AG08396 (cell line): Measurements from ENCODE around the gene TNFAIP1.
"Not testable (repeated sequence)": the region's sequence is repeated elsewhere in the genome, so short reads cannot be mapped to it uniquely, and the experiment has no call there.

Experiments used
- DNase-seq: peaks from one replicate; pipeline ENCODE4 v3.0.0; 2012; ENCODE audit warnings: low spot score, mixed read lengths

The TNFAIP1 gene

DNA sequence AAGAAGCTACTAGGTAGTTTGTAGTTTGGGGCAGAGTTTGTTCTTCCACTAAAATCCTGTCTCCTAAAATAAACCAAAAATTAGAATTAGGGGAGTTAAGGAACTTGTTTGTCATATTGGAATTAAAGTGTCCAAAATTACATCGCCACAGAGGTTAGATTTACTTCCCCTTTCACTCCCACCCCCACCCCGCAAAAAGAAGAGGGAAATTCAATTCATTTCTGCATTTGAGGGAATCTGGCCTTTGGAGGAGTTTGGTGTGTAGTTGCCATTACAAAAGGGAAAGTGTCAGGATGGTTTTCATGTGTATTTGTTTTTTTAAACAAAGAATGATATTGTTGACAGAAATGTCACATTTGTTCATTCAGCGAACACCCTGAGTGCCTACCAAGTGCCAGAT lies 10.8 kb upstream of the TNFAIP1 start:
- no peak for DNase-seq

DNA sequence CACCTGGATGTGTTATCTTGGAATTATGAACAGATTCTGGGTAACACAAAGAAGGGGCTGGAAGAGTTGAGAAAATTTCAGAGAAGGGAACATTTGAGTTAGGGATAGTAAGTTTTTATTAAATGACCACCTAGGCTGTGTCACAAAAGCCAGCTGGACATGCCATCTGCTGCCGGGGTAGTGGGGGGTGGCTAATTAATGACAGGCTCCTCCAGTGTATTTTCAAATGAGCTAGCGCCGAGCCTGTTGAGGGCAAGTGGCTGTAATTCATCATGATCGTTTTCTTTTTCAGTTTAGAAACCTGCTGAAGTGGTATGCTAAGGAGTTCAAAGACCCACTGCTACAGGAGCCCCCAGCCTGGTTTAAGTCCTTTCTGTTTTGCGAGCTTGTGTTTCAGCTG lies 10.3 kb upstream of the TNFAIP1 start:
- DNase-seq = no peak

DNA sequence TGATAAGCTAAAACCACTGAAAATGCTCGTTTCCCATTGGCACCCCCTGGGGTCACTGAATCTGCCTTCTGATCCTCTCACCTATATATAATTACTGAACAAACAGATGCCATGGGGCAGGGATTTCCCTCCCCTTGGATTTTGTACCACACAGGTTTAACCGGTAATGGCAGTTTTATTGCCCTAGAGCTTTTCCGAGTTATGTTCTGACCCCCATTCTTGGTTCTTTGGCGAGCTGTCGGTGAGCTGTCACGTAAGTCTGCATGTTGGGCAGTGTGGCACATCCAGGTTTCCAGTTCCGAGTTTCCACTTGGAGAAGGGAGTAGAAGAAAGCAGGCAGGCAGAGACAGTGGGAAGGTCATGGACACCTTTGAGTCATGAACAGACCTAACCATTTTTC lies 9.4 kb upstream of the TNFAIP1 start:
- no peak for DNase-seq

DNA sequence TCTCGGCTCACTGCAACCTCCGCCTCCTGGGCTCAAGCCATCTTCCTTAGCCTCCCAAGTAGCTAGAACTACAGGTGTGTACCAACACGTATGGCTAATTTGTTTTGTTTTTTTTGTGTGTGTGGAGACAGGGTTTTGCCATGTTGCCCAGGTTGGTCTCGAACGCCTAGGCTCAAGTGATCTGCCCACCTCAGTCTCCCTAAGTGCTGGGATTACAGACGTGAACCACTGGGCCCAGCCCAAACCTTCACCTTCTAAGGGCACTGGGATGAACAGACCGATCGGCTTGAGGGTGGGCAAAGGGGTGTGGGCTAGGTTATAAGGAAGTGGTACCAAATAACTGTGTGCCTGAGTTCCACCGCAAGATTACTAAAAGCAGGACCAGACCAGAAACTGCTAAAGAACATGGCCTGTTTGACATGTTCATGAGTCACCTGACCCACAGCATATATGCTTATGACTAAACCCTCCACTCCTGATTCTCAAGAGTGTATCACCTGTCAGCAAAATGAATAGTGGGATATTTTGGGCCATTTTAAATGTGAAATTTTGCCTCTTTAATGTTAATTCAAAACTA lies 8.4 kb upstream of the TNFAIP1 start:
- no peak for DNase-seq

DNA sequence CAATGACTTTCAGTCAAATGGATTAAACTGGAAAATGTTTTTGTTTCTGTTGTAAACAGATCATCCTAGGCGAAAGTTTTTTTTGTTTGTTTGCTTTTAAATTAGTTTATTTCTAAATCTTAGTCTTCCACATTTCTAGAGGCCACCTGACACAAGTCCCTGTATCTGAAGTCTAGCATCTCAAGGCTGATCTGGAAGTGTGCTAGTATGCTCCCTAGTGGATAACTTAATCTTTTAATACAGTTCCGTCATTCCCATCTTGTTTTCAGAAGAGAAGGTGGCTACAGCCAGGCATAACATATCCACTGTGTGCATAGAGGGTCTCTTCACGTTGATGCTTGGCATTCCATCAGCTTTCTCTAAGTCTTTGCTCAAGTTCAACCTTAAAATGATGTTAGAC lies 7.9 kb upstream of the TNFAIP1 start:
- no peak for DNase-seq

DNA sequence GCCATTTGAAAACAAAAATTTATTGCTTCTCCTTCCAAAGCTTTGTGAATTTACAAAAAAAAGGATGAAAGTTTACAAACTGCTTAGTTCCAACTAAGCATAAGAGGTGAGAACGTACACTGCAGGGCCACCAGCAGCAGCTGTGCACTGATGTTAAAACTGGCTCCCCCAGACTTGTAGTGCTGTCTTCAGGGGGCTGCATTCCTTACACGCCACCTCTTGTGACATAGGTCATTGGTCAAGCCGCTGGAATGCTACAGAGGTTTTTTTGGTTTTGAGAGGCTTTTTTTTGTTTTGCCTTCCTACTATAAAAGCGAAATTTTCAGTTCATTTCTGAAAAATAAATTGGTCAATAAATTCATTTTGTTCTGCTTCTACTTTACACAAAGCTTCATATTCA lies 7.2 kb upstream of the TNFAIP1 start:
- peak; percentile 35 for DNase-seq

DNA sequence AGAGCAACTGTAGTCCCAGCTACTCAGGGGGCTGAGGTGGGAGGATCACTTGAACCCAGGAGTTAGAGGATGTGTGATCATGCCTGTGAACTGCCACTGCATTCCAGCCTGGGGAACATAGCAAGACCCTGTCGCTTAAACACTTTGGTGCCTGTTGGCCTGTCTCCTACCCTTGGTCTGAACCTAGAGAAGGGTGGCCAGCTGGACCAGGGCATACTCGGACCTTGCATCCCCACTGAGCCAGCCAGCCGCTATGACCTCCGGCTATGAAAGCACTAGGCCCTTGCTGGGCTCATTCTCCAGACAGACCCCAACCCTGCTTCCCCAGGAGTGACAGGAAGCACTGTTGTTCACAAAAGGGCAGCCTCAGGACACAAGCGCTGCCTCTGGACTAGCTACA lies 4.9 kb upstream of the TNFAIP1 start:
- DNase-seq = no peak

DNA sequence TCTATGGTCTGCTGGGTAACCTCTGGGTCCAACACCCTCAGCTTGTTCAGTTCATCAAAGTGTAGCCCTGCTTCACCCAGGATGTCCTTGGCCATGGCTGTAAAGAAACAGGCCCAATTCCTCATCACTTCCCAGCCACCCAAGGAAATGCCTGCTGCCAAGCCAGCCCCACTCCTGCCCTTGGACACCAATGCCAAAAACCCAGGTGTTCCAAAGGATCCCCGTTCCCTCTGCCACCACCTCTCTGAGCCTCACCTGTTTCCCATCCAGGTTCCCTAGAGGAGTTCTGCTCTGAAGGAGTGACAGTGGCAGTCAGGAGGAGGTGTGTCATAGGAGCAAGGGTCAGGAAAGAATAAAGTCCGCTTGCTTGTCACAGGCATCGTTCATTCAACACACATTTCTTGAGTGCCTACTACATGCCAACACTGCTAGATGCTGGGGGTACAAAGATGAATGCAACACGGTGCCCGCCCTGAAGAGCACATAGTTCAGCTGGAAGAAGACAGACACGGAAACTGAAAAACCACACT lies 3.6 kb upstream of the TNFAIP1 start:
- DNase-seq = no peak

DNA sequence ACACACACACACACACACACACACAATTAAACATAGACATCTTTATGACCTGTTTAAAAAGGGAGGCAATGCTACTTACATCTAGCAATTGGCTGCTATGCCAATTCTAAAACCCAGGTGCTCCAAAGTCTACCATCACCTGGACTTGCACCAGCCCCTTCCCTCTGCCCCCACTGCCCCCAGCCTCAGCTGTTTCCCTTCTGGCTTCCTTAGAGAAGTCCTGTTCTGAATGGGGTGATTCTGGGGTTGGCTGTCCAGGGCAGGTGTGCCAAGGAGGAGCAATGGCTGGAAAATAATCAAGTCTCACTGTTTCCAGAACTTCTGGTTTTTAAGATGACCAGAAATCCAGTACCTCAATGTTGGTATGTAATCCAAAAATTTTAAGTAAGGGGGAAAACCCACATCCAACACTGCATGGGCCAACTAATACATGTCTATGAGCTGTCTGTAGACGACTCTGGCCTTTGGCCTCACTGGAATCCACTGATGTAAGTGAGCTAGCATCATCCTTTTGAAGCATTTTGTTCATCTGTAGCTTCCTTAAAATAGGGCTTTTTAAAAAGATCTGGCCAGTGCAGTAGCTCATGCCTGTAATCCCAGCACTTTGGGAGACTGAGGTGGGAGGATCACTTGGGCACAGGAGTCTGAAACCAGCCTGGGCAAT lies 2.3 kb upstream of the TNFAIP1 start:
- DNase-seq = no peak

DNA sequence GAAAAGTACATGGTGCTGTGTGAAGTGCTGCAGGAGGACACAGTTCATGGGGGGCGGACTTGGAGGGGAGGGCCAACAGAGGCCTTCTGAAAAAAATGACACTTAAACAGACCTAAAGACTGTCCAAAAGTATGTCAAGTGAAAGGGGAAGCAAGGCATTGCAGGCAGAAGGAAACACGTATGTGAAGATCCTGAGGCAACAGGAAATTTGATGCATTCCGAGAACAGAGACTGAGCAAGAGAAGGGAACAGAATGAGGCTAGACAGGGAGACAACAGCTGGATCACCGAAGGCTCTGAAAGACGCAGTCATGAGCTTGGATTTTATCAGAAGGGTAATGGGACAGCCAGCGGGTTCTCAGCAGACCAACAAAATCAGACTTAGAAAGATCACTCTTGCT lies 1.4 kb upstream of the TNFAIP1 start:
- DNase-seq = no peak

DNA sequence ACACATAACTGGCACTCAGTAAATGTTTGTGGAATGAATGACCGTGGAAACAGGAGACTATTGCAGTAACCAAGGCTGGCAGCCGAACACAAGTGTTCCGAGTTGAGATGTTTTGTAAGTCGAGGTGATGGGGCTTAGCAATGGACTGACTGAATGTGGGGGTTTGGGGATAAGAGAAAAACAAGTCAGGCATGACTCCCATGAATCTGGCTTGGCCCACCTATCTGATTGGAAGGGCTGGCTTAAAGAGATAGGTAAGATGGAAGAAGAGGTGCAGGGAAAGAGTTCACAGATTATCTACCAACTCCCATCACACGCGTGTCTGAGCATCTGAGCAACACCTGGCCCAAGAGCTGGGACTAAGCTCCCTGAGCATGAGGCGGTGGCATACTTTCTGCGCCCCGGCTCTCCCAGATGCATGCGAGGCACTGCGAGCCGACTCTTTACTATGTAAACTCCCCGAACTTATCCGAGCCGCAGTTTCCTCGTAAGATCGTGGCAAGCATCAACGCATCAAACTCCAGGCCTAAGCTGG lies 828 bp upstream of the TNFAIP1 start:
- no peak for DNase-seq

DNA sequence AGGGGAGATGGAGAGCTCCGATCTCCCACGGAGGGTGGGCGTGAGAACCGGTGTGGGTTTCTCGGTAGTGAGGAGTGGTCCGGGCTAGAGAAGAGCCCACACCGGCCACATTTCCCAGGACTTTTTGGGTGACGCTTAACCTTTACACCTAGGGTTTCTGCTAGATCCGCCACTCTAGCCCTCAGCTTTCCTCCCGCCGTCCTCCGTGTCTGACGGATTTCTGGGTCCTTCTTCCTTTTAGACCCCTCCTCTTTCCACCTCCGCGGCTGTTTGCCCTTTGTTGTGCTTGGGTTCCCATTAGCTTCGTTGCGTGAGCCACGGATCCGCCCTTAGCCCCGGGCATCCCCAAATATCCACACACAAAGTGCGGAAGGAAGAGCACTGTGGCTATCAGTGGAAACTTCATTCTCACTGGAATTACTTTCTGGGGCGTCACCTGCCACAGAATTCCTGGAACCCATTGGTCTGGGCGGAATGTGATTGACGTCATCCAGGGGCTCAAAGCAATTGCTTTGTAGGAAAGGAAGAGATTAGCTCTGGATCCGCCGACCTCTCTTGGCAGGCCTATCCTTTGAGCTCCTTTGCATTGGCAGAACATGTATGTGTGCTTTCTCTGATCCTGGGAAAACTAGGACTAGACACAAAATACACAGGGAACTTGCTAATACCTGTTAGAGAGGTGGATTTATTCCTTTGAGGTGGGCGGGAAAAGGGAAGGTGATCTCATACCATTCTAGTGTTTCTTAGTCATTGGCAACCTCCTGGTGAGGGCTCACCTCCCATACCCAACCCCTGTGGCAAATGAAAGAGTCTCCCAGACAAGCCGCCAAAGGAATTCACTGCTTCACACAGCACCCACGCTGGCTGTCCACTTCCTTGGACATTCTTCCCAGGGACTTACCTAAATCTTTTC lies 654 bp downstream of the TNFAIP1 start:
- peak; percentile 75 for DNase-seq

DNA sequence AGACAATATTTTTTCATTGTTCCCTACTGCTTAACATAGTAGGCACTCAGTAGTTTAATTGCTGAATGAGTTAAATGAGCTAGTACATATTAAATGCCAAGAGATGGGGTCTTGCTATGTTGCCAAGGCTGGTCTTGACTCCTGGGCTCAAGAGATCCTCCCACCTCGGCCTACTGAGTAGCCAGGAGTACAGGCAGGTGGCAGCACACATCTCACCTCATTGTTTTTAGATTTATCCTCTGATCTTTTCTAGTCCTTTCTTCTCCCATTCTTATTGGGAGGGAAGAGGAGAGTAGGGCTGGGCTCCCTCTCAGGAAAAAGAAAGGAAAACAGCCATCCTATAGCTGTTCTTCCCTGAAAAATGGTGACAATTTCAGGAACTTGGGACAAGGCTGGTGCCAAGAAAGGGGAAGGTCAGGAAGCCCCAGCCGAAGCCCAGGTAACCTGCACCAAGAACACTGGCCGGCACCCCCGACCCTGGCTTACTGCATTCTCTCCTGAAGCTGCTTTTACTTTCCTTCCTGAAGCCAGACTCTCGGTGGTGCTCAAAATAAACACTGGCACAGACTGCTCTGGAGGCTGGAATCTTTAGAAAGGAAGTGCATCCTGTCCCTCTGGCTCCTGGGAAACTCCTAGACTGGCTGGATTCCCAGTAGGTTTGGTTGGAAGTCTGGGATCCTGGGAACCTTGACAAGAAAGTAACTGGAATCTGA lies 2.7 kb downstream of the TNFAIP1 start:
- no peak for DNase-seq

DNA sequence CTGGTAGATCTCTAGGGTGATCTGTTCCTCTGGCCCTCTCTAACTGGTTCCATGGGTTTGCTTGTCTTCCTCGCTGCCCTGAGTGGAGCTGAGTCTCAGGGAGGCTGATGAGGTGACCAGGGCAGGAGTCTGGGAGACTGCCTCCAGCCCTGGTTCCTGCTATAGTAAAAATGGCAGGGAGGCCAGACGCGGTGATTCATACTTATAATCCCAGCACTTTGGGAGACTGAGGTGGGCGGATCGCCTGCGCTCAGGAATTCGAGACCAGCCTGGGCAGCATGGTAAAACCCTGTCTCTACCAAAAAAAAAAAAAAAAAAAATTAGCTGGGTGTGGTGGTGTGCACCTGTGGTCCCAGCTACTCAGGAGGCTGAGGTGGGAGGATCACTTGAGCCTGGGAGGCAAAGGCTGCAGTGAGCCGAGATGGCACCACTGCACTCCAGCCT lies 3.2 kb downstream of the TNFAIP1 start:
- not testable (repeated sequence) for DNase-seq

DNA sequence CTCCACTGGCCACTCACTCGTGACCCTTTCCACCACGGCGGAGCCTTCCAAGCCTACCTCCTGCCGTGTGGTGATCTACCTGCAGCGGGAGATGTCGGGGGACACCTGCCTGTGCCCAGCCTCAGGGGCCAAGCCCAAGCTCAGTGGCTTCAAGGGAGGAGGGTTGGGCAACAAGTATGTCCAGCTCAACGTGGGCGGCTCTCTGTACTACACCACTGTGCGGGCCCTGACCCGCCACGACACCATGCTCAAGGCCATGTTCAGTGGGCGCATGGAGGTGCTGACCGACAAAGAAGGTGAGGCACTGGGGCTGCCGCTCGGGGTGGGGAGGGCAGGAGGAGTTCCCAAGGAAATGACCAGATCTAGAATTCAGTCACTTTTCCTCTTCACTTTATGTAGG lies 3.9 kb downstream of the TNFAIP1 start:
- DNase-seq = no peak

DNA sequence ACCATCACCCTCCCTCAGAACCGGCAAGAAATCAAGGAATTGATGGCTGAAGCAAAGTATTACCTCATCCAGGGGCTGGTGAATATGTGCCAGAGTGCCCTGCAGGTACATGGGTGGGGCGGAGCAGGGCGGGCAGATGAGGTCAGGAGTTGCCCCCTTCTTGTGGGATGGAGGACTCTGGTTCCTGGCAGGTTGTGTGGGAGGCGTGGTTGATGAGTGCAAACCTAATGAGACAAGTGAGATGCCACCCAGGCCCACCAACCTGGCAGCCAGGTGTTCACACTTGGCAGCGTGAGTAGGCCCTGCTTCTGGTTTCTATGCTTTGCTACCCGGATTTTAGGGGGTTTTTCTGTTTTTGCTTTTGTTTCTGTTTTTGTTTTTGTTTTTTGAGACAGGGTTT lies 4.8 kb downstream of the TNFAIP1 start:
- DNase-seq = no peak

DNA sequence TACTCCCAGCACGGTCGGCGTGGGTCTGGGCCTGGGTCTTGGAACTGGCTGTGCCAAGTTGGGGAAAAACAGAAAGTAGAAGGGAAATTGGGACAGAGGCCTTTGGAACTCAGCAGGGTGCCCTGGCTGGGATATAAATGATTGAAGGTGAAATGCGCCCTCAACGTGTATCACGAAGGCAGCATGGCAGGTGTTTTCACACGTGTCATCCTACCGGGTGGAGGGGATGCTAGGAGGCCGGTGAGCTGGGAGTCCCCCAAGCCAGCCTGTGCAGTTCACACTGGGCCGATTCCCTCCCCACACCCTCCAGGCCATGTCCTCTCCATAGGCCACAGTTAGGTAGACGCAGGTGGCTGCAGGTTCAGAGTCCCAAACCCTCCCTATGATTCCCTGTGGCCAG lies 6.0 kb downstream of the TNFAIP1 start:
- no peak for DNase-seq

DNA sequence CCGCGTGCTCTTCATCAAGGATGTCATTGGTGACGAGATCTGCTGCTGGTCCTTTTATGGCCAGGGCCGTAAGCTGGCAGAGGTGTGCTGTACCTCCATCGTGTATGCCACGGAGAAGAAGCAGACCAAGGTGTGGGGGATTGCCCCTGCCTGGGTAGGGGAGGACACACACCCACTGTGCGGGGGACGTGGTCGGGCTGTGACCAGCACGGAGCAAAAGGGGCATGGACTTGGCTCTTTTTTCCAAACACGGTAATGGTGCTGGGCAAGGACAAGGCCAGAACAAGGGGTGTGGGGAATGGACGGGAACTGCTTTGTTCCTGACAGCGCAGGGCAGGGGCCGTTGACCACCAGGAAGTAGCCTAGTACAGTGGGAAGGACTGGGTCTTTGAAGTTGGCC lies 6.8 kb downstream of the TNFAIP1 start:
- DNase-seq = no peak

DNA sequence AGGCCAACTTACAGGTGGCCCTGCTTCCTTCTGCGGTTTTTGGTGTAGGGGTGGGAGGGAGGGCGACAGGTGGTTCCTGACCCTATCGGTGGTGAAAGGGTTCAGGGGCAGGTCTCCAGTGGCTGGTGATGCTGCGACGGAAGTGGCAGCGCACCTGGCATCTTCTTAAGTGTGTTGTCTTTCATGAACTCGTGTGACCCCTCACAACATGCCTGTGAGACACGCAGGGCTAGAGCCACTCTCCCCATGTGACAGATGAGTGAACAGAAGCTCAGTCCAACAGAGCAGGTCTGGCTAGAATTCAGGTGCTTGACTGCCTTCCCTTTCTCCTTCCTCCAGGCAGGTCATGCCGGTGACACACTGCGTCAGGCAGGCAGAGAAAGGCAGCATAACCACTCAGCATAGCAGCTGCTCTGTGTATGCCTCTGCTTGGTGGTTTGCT lies 8.0 kb downstream of the TNFAIP1 start:
- DNase-seq = no peak

DNA sequence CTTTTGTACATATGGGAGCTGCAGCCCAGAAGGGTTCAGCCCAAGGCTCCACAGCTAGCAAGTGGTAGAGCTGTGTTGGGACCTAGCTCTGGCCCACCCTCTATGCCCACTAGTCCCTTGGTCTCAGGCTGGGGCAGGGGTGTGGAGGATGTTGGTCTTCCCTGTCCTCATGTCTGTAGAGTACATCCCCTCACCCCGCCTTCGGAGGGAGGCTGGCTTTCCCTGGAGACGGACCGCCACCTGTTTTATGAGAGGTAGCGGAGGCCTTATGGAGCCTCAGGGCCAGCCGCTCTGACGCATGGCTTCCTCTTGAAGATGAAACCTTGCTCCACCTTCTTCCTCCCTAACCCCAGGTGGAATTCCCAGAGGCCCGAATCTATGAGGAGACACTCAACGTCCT lies 8.4 kb downstream of the TNFAIP1 start:
- DNase-seq = no peak

DNA sequence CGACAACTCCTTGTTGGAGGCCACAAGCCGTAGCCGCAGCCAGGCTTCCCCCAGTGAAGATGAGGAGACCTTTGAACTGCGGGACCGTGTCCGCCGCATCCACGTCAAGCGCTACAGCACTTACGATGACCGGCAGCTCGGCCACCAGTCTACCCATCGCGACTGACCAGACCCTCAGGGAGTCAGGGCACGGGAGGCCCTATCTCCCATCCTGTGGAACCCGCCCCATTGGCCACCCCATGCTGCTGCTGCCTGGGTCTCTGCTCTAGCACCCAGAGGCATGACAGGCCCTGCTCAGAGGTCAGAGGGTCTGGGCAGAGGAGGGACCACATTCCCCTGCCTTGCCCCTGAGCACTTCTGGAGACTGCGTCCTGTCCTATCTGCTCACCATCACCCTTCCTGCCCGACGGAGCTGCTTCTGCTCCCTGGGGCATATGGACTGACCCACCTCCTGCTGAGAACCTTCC lies 8.9 kb downstream of the TNFAIP1 start:
- DNase-seq = no peak
